Measurements from ENCODE around the gene TOGARAM2. TPM values are rescaled to one million over a fixed set of nuclear protein-coding genes. Genes with fewer than 3 reads are reported as not detected.

TOGARAM2 gene
- total RNA-seq, 6 experiments from 2014 or later, result not detected

- DNase-seq, result no peak
- TF ChIP-seq CTCF (IDR thresholded peaks at IDR 0.05), result no peak
- H3K27me3 Mint-ChIP-seq (ENCODE audit: insufficient read depth), result peaks cover 19% of the 10 kb centered on the region; the same call in 1 of the 2 replicates
- no peak overlapping the region for H3K4me3 Mint-ChIP-seq
- H3K36me3 Mint-ChIP-seq (ENCODE audit: low read depth), result no peaks in the 10 kb centered on the region
- H3K4me1 Mint-ChIP-seq (ENCODE audit: low read depth), result peaks cover 17% of the 10 kb centered on the region
- no peak overlapping the region for H3K27ac Mint-ChIP-seq
- H3K9me3 Mint-ChIP-seq, result no peaks in the 10 kb centered on the region
Observed at GRCh38 chr2:29064746-29065067, 83.6 kb downstream of the TOGARAM2 start.

GRCh38 chr2:29065068-29065811 is 84.1 kb downstream of the TOGARAM2 start:
- Mint-ChIP-seq H3K4me3 (no peak overlapping the region), H3K36me3 (ENCODE audit: low read depth) (no peaks in the 10 kb centered on the region), H3K27ac (no peak overlapping the region), H3K9me3 (no peaks in the 10 kb centered on the region), H3K4me1 (ENCODE audit: low read depth) (peaks cover 17% of the 10 kb centered on the region), H3K27me3 (ENCODE audit: insufficient read depth) (peaks cover 15% of the 10 kb centered on the region; the same call in 1 of the 2 replicates)
- no peak for DNase-seq
- TF ChIP-seq CTCF (IDR thresholded peaks at IDR 0.05), result no peak

- H3K9me3 Mint-ChIP-seq, result no peaks in the 10 kb centered on the region
- DNase-seq, result no peak
- no peak for TF ChIP-seq CTCF (IDR thresholded peaks at IDR 0.05)
- H3K36me3 Mint-ChIP-seq (ENCODE audit: low read depth), result no peaks in the 10 kb centered on the region
- peaks cover 8% of the 10 kb centered on the region; the same call in 1 of the 2 replicates for H3K27me3 Mint-ChIP-seq (ENCODE audit: insufficient read depth)
- no peak overlapping the region for H3K4me3 Mint-ChIP-seq
- H3K4me1 Mint-ChIP-seq (ENCODE audit: low read depth), result peaks cover 17% of the 10 kb centered on the region
- H3K27ac Mint-ChIP-seq, result no peak overlapping the region
Observed at GRCh38 chr2:29066271-29066860, 85.3 kb downstream of the TOGARAM2 start.

GRCh38 chr2:29066997-29067605 is 86.0 kb downstream of the TOGARAM2 start:
- Mint-ChIP-seq H3K9me3 (no peaks in the 10 kb centered on the region), H3K27ac (no peak overlapping the region), H3K4me1 (ENCODE audit: low read depth) (peaks cover 17% of the 10 kb centered on the region), H3K4me3 (no peak overlapping the region), H3K36me3 (ENCODE audit: low read depth) (no peaks in the 10 kb centered on the region), H3K27me3 (ENCODE audit: insufficient read depth) (peaks cover 4% of the 10 kb centered on the region; the same call in 1 of the 2 replicates)
- no peak for TF ChIP-seq CTCF (IDR thresholded peaks at IDR 0.05)
- no peak for DNase-seq

- no peak for TF ChIP-seq CTCF (IDR thresholded peaks at IDR 0.05)
- DNase-seq, result no peak
- Mint-ChIP-seq H3K9me3 (no peaks in the 10 kb centered on the region), H3K36me3 (ENCODE audit: low read depth) (no peaks in the 10 kb centered on the region), H3K27me3 (ENCODE audit: insufficient read depth) (peaks cover 8% of the 10 kb centered on the region), H3K4me3 (no peak overlapping the region), H3K27ac (no peak overlapping the region), H3K4me1 (ENCODE audit: low read depth) (peaks cover 12% of the 10 kb centered on the region)
Observed at GRCh38 chr2:29068513-29068912, 87.4 kb downstream of the TOGARAM2 start.

Measured in HFFc6 (cell line).